Esophagus squamous epithelium (tissue), 5 donors: ENCODE results near the gene FAP. TPM values are rescaled to one million over a fixed set of nuclear protein-coding genes. Genes with fewer than 3 reads are reported as not detected.

Experiments used
- DNase-seq: peaks from one replicate; lab custom pipeline; 2025; lab: John Stamatoyannopoulos, UW
- H3K27ac ChIP-seq, 4 donors: fragments of 200-600 bp; sonication (generic); one replicate each; pipeline ENCODE4 v1.5.1; 2016 to 2019; ENCODE audit warnings: mild to moderate bottlenecking in 1 of 4
- H3K27me3 ChIP-seq, 4 donors: fragments of 200-600 bp; sonication (generic); 1 replicate in 3 of 4; 2 replicates in 1 of 4; pipeline versions ENCODE4 v1.5.1 to v1.6.0; 2017 to 2021; ENCODE audit warnings: antibody characterized with exemption in 1 of 4
- H3K36me3 ChIP-seq, 3 donors: fragments of 200-600 bp; sonication (generic); one replicate each; pipeline ENCODE4 v1.5.1; 2016 to 2019
- H3K4me1 ChIP-seq, 3 donors: fragments of 200-600 bp; sonication (generic); one replicate each; pipeline ENCODE4 v1.5.1; 2017 to 2019
- H3K4me3 ChIP-seq, 4 donors: fragments of 200-600 bp; sonication (generic); 1 replicate in 3 of 4; 2 replicates in 1 of 4; pipeline ENCODE4 v1.5.1; 2016 to 2019; ENCODE audit warnings: mild to moderate bottlenecking in 2 of 4, moderate library complexity in 1 of 4
- H3K9me3 ChIP-seq, 3 donors: fragments of 200-600 bp; sonication (generic); one replicate each; pipeline ENCODE4 v1.5.1; 2016 to 2019
- POLR2A ChIP-seq, 4 donors: fragments of 450-650 bp; IDR thresholded peaks; one replicate each; pipeline ENCODE4 v1.6.1; 2017; ENCODE audit warnings: antibody characterized with exemption in 4 of 4, mild to moderate bottlenecking in 4 of 4, moderate library complexity in 3 of 4
- WGBS, 2 donors: methylation state at CpG; one replicate each; pipeline ENCODE4 v1.1.5; 2018; 5-methylcytosine and 5-hydroxymethylcytosine counted together
- intact Hi-C: fragments of 100-400 bp; cut with DNase I; formaldehyde crosslinking; loops from one replicate; pipeline ENCODE4 v1.15.0; 2022
- total RNA-seq, 4 donors: library from RNA; depleted of rRNA; stranded (reverse); fragments of >200 nt; gene quantifications; one replicate each; pipeline ENCODE4 v1.1.0, GENCODE V29; 2016
- TF ChIP-seq, protein P1 (sequence below), 6 experiments: fragments of 450-650 bp in 4 of 6; fragments of 200-600 bp in 2 of 6; sonication (generic) in 2 of 6; IDR thresholded peaks; one replicate each; pipeline ENCODE4 v1.5.1; 2016 to 2019; ENCODE audit warnings: antibody characterized with exemption in 6 of 6, mild to moderate bottlenecking in 4 of 6, moderate library complexity in 4 of 6
- donor health status: DM: yes; HTN: yes; CAD: no.

The FAP gene
- total RNA-seq, 4 donors from 2014 or later, result 0.91 to 6.5 (median 2.1) TPM

DNA sequence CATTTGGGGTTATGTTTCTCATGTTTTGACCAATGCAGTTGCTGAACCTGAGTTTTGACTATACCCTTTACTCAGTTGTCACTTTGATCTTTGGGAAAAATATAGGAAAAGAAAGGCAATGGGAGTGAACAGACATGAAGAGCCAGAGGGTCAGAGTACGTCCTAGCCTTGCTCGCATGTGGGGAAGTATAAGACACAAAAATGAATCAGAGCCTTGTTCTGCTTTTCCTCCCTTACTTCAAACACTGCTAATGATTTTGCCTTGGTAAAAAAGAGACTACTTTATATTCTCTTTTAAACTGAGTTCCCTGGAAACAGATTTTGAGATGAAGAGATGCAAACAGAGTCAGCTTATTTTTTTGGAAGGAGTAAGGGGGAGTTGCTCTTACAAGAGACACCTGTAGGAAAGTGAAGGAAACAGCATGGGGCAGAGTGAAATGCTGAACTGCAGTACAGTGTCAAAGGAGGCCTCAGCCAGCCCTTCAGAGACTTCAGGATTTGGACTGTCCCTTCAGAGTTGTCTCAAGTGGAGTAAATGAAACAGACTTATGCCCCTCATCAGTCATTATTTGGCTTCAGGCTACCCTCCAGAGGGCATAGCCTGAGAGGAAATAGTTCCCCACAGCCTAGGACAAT lies 11.1 kb upstream of the FAP start:
- TF ChIP-seq, protein P1, sequence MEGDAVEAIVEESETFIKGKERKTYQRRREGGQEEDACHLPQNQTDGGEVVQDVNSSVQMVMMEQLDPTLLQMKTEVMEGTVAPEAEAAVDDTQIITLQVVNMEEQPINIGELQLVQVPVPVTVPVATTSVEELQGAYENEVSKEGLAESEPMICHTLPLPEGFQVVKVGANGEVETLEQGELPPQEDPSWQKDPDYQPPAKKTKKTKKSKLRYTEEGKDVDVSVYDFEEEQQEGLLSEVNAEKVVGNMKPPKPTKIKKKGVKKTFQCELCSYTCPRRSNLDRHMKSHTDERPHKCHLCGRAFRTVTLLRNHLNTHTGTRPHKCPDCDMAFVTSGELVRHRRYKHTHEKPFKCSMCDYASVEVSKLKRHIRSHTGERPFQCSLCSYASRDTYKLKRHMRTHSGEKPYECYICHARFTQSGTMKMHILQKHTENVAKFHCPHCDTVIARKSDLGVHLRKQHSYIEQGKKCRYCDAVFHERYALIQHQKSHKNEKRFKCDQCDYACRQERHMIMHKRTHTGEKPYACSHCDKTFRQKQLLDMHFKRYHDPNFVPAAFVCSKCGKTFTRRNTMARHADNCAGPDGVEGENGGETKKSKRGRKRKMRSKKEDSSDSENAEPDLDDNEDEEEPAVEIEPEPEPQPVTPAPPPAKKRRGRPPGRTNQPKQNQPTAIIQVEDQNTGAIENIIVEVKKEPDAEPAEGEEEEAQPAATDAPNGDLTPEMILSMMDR (IDR thresholded peaks at IDR 0.05), result no peak
- no peak for TF ChIP-seq POLR2A (IDR thresholded peaks at IDR 0.05)
- no peak for DNase-seq
- no peaks in the 10 kb centered on the region for H3K9me3 ChIP-seq
- H3K36me3 ChIP-seq, result no peaks in the 10 kb centered on the region
- no peaks in the 10 kb centered on the region for H3K27me3 ChIP-seq
- H3K4me3 ChIP-seq, result no peak overlapping the region
- H3K27ac ChIP-seq, result no peak overlapping the region
- intact Hi-C loops, result no loop called here
- WGBS, 2 donors, result 59 to 82% methylated on average over 2 of the region's 2 CpGs
- H3K4me1 ChIP-seq, result no peaks in the 10 kb centered on the region

DNA sequence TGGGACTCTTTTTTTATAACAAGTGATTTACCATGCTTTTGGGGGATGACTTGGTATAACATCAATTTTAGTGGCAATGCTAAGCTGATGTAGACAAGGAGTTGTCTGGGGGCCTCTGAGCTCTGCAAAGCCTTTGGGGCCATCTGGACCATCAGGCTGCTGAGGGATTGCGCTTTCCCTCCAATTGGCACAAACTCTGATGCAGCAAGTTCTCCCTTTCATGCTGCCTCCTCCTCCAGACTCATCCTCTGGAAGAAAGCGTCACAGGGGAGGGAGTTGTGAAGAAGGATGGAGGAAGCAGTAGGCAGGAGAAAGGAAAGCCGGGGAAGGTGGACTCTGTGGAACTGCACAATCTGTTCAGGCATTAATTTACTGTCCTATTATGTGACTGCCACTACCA lies 10.2 kb upstream of the FAP start:
- Histone ChIP-seq H3K4me3 (no peak overlapping the region), H3K27me3 (no peaks in the 10 kb centered on the region), H3K27ac (no peak overlapping the region), H3K4me1 (no peaks in the 10 kb centered on the region), H3K36me3 (no peaks in the 10 kb centered on the region), H3K9me3 (no peaks in the 10 kb centered on the region)
- intact Hi-C loops, result no loop called here
- no peak for DNase-seq
- WGBS, 2 donors, result 88 to 100% methylated on average over 3 of the region's 3 CpGs
- TF ChIP-seq, protein P1 (IDR thresholded peaks at IDR 0.05), result no peak
- TF ChIP-seq POLR2A (IDR thresholded peaks at IDR 0.05), result no peak

DNA sequence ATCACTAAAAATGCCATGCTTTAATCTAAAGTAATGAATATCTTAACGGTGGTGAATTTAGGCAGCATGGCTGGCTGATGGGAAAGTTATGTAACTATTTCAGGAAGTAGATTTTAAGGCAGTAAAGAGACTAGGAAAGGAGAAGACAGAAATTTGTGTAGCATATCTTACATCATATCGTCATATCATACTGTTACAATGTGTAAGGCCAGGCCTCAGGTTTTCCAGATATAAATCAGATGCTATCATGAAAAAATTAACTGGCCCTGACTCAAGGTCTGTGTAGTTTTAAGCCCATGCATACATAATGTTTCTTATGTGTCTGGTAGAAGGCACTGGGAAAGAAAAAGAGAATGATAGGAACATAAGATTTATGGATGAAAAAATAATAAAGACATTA lies 8.9 kb upstream of the FAP start:
- no peak overlapping the region for H3K27ac ChIP-seq
- H3K9me3 ChIP-seq, result no peaks in the 10 kb centered on the region
- H3K27me3 ChIP-seq, result no peaks in the 10 kb centered on the region
- TF ChIP-seq, protein P1 (IDR thresholded peaks at IDR 0.05), result no peak
- TF ChIP-seq POLR2A (IDR thresholded peaks at IDR 0.05), result no peak
- DNase-seq, result no peak
- no peak overlapping the region for H3K4me3 ChIP-seq
- 77 to 84% methylated on average over 2 of the region's 2 CpGs for WGBS, 2 donors
- no peaks in the 10 kb centered on the region for H3K36me3 ChIP-seq
- intact Hi-C loops, result no loop called here
- no peaks in the 10 kb centered on the region for H3K4me1 ChIP-seq

DNA sequence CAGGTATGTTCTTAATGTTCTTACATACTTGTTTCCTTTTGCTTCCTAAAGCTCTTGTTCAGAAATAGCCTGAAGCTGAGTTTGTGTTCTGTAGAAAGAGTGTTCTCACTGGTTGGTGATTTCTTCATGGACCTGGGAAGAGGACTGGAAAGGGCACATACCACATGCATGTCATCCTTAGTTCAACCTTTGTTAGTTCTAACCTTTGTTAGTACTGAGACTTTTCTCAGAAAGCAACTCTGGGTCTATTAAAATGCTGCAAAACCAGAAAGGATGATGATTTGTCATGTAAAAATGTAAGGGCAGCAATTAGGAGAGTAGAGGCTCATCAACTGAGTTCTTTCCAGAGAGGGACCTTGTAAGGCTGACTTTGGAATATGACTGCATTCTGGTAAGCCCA lies 2.5 kb upstream of the FAP start:
- Histone ChIP-seq H3K4me1 (peaks cover 3 to 20% (median 10%) of the 10 kb centered on the region in 3 donors), H3K27me3 (no peaks in the 10 kb centered on the region), H3K27ac (no peak overlapping the region), H3K9me3 (no peaks in the 10 kb centered on the region), H3K36me3 (no peaks in the 10 kb centered on the region), H3K4me3 (no peak overlapping the region)
- intact Hi-C loops, result no loop called here
- no peak for DNase-seq
- TF ChIP-seq, protein P1 (IDR thresholded peaks at IDR 0.05), result no peak
- no peak for TF ChIP-seq POLR2A (IDR thresholded peaks at IDR 0.05)

DNA sequence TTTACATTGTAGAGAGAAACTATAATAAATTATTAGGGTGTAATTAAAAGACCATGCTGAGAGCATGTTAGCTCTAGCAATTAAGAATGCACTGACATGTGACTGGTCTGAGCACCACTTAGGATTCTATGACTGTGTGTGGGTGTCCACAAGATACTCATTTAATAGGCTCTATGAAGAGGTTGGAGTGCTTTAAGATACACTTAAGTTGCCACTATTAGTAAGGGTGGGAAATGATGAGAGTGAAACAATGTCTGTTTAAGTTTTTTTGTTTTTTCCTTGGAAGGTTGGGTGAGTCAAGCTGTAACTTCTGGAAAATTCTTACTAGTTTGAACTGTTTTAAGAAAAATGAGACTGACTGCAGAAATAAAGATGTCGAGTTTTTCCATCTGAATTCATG lies 1.8 kb upstream of the FAP start:
- peaks cover 3 to 20% (median 10%) of the 10 kb centered on the region in 3 donors for H3K4me1 ChIP-seq
- no peaks in the 10 kb centered on the region for H3K9me3 ChIP-seq
- 64 to 86% methylated on average over 1 of the region's 1 CpG for WGBS, 2 donors
- no peak overlapping the region for H3K4me3 ChIP-seq
- no peak for TF ChIP-seq POLR2A (IDR thresholded peaks at IDR 0.05)
- TF ChIP-seq, protein P1 (IDR thresholded peaks at IDR 0.05), result no peak
- H3K27ac ChIP-seq, result peak overlapping the region in 3 of 4 donors; percentile 16 to 63 (median 54)
- intact Hi-C loops, result no loop called here
- H3K27me3 ChIP-seq, result no peaks in the 10 kb centered on the region
- no peaks in the 10 kb centered on the region for H3K36me3 ChIP-seq
- DNase-seq, result no peak
